Breast epithelium (tissue), 3 donors: ENCODE measurements around the gene LLGL1.
"Not testable (repeated sequence)": the region's sequence is repeated elsewhere in the genome, so short reads cannot be mapped to it uniquely, and the experiment has no call there.

Source experiments
- CTCF ChIP-seq, 3 donors: fragments of 450-650 bp; IDR thresholded peaks; one replicate each; pipeline ENCODE4 v1.5.1; 2016 to 2017; ENCODE audit warnings: antibody characterized with exemption in 3 of 3, mild to moderate bottlenecking in 3 of 3, moderate library complexity in 3 of 3
- POLR2A ChIP-seq: fragments of 450-650 bp; IDR thresholded peaks from one replicate; pipeline ENCODE4 v1.6.1; 2016; ENCODE audit warnings: antibody characterized with exemption, mild to moderate bottlenecking, moderate library complexity
- POLR2AphosphoS5 ChIP-seq, 3 donors: sonication (generic); formaldehyde crosslinking; IDR thresholded peaks; one replicate each; pipeline ENCODE4 v1.6.1; 2017; ENCODE audit warnings: antibody characterized with exemption in 3 of 3

DNA sequence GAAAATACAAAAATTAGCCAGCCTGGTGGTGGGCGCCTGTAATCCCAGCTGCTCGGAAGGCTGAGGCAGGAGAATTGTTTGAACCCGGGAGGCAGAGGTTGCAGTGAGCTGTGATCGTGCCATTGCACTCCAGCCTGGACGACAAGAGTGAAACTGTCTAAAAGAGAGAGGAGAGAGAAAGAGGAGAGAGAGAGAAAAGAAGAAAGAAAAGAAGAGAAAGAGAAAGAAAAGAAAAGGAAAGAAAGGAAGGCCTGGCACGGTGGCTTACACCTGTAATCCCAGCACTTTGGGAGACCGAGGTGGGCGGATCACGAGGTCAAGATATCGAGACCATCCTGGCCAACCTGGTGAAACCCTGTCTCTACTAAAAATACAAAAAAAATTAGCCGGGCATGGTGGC is 8.5 kb upstream of the LLGL1 start:
- not testable (repeated sequence) for TF ChIP-seq CTCF (IDR thresholded peaks at IDR 0.05); POLR2A; POLR2AphosphoS5 (IDR thresholded peaks at IDR 0.05)
